ENCODE results near the gene TSNAX.

- TF ChIP-seq CTCF (IDR thresholded peaks at IDR 0.05) (no peak), POLR2A (IDR thresholded peaks at IDR 0.05) (no peak)
Observed at GRCh38 chr1:231500666-231501065, 27.8 kb upstream of the TSNAX start.
